Measurements from ENCODE around the gene NUDT6.
"Not testable (repeated sequence)": the region's sequence is repeated elsewhere in the genome, so short reads cannot be mapped to it uniquely, and the experiment has no call there.

The NUDT6 gene

DNA sequence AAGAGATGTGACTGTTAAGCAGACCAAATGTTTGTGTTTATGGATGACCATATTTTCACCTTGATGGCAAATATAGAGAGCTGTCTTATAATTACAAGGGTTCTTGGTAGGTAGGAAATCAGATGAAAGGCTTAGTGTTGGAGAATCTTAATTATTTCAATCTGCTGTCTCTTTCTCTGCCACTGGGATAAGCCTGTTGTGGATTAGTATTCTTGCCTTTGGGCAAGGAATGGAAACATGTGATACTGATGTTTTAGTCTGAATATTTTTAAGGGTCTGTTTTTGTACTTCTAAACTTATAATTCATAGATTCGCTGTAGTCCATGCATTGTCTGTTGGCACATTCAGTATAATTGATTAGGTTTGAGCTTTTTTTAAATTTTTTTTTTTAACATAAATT lies 23.7 kb upstream of the NUDT6 start:
- peak overlapping the region; percentile 93 for H2AFZ ChIP-seq (ENCODE audit: low read depth)
- TF ChIP-seq, protein P1, sequence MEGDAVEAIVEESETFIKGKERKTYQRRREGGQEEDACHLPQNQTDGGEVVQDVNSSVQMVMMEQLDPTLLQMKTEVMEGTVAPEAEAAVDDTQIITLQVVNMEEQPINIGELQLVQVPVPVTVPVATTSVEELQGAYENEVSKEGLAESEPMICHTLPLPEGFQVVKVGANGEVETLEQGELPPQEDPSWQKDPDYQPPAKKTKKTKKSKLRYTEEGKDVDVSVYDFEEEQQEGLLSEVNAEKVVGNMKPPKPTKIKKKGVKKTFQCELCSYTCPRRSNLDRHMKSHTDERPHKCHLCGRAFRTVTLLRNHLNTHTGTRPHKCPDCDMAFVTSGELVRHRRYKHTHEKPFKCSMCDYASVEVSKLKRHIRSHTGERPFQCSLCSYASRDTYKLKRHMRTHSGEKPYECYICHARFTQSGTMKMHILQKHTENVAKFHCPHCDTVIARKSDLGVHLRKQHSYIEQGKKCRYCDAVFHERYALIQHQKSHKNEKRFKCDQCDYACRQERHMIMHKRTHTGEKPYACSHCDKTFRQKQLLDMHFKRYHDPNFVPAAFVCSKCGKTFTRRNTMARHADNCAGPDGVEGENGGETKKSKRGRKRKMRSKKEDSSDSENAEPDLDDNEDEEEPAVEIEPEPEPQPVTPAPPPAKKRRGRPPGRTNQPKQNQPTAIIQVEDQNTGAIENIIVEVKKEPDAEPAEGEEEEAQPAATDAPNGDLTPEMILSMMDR (conservative IDR thresholded peaks at IDR 0.05; ENCODE audit: low read depth, low read length), result no peak
- peak overlapping the region; percentile 94 for H3K9ac ChIP-seq
- peaks cover 18% of the 10 kb centered on the region for H3K4me1 ChIP-seq (ENCODE audit: low read depth, poor library complexity, severe bottlenecking)
- H3K4me2 ChIP-seq, result peak overlapping the region; percentile 83
- no peaks in the 10 kb centered on the region; the same call in 1 of the 2 replicates for H3K36me3 ChIP-seq (ENCODE audit: insufficient read depth)
- no peaks in the 10 kb centered on the region for H3K27me3 ChIP-seq (ENCODE audit: insufficient read depth, low read depth)
- no peaks in the 10 kb centered on the region for H4K20me1 ChIP-seq (ENCODE audit: insufficient read depth)
- H3K79me2 ChIP-seq (ENCODE audit: insufficient read depth, low read depth), result no peaks in the 10 kb centered on the region; the same call in 1 of the 2 replicates
- peak overlapping the region; percentile 97 for H3K27ac ChIP-seq
- no peak overlapping the region for H3K4me3 ChIP-seq (IDR thresholded peaks at IDR 0.05; ENCODE audit: insufficient read depth, low read depth, low read length)

DNA sequence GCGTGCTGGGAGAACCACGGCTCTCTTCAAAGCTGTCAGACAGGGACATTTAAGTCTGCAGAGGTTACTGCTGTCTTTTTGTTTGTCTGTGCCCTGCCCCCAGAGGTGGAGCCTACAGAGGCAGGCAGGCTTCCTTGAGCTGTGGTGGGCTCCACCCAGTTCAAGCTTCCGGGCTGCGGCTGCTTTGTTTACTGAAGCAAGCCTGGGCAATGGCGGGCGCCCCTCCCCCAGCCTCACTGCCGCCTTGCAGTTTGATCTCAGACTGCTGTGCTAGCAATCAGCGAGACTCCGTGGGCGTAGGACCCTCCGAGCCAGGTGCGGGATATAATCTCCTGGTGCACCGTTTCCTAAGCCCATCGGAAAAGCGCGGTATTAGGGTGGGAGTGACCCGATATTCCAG lies 22.7 kb upstream of the NUDT6 start:
- Histone ChIP-seq H3K4me1 (ENCODE audit: low read depth, poor library complexity, severe bottlenecking) (peaks cover 18% of the 10 kb centered on the region), H3K27ac (peak overlapping the region; percentile 97), H3K9ac (peak overlapping the region; percentile 94), H3K4me2 (peak overlapping the region; percentile 83), H2AFZ (ENCODE audit: low read depth) (peak overlapping the region; percentile 93)
- H3K27me3 ChIP-seq (ENCODE audit: insufficient read depth, low read depth); H3K36me3 ChIP-seq (ENCODE audit: insufficient read depth); H3K4me3 ChIP-seq (IDR thresholded peaks at IDR 0.05; ENCODE audit: insufficient read depth, low read depth, low read length); H3K79me2 ChIP-seq (ENCODE audit: insufficient read depth, low read depth); H4K20me1 ChIP-seq (ENCODE audit: insufficient read depth): not testable (repeated sequence)

GRCh38 chr4:122932763-122933162 lies 10.4 kb upstream of the NUDT6 start:
- H3K79me2 ChIP-seq (ENCODE audit: insufficient read depth, low read depth), result no peaks in the 10 kb centered on the region
- H3K4me3 ChIP-seq (IDR thresholded peaks at IDR 0.05; ENCODE audit: insufficient read depth, low read depth, low read length), result no peak overlapping the region
- H3K27me3 ChIP-seq (ENCODE audit: insufficient read depth, low read depth), result no peaks in the 10 kb centered on the region
- no peaks in the 10 kb centered on the region for H3K4me1 ChIP-seq (ENCODE audit: low read depth, poor library complexity, severe bottlenecking)
- H3K4me2 ChIP-seq, result no peak overlapping the region
- H2AFZ ChIP-seq (ENCODE audit: low read depth), result no peak overlapping the region
- no peak overlapping the region for H3K27ac ChIP-seq
- no peak overlapping the region for H3K9ac ChIP-seq
- no peaks in the 10 kb centered on the region for H4K20me1 ChIP-seq (ENCODE audit: insufficient read depth)
- H3K36me3 ChIP-seq (ENCODE audit: insufficient read depth), result peaks cover 3% of the 10 kb centered on the region; the same call in 1 of the 2 replicates
- TF ChIP-seq, protein P1 (conservative IDR thresholded peaks at IDR 0.05; ENCODE audit: low read depth, low read length), result no peak

DNA sequence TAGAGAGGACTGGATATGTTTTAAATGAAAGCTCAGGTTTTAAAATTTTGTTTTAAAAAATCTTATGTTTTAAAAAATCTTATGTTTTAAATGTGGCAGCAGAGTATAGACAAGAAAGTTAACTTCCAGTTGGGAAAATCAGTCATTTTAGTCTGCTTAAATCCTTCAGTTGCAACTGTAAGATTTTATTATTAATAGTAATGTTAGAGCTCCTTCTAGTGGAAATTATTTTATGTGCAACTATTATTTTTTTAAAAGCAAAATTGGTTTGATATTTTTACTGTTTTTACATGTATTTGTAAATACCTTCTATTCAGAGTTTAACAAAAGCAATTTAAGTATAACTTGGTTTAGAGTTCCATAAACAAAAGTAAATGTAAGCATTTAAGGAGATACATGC lies 8.5 kb upstream of the NUDT6 start:
- Histone ChIP-seq H3K36me3 (ENCODE audit: insufficient read depth) (peaks cover 1% of the 10 kb centered on the region; the same call in 1 of the 2 replicates), H4K20me1 (ENCODE audit: insufficient read depth) (no peaks in the 10 kb centered on the region), H3K4me2 (no peak overlapping the region), H3K27ac (no peak overlapping the region), H3K9ac (no peak overlapping the region), H3K27me3 (ENCODE audit: insufficient read depth, low read depth) (no peaks in the 10 kb centered on the region), H3K4me3 (IDR thresholded peaks at IDR 0.05; ENCODE audit: insufficient read depth, low read depth, low read length) (no peak overlapping the region), H2AFZ (ENCODE audit: low read depth) (no peak overlapping the region), H3K4me1 (ENCODE audit: low read depth, poor library complexity, severe bottlenecking) (peaks cover 2% of the 10 kb centered on the region), H3K79me2 (ENCODE audit: insufficient read depth, low read depth) (peaks cover 12% of the 10 kb centered on the region; the same call in 1 of the 2 replicates)
- TF ChIP-seq, protein P1 (conservative IDR thresholded peaks at IDR 0.05; ENCODE audit: low read depth, low read length), result peak; percentile 72

DNA sequence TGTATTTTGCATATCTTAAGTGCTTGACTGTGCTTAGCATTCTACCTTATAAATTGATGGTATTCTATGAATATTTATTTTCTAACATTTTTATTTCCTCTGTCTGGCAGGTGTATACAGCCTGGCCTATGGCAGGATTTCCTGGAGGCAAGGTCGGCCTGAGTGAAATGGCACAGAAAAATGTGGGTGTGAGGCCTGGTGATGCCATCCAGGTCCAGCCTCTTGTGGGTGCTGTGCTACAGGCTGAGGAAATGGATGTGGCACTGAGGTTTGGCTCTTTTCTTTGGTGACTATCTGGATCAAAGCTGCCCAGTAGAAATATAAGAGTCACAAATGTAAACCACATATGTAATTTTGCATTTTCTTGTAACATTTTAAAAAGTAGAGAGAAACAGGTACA lies 6.5 kb upstream of the NUDT6 start:
- Histone ChIP-seq H3K4me2 (no peak overlapping the region), H3K27me3 (ENCODE audit: insufficient read depth, low read depth) (no peaks in the 10 kb centered on the region), H3K4me1 (ENCODE audit: low read depth, poor library complexity, severe bottlenecking) (peaks cover 21% of the 10 kb centered on the region), H3K36me3 (ENCODE audit: insufficient read depth) (no peaks in the 10 kb centered on the region; the same call in 1 of the 2 replicates), H2AFZ (ENCODE audit: low read depth) (no peak overlapping the region), H3K4me3 (IDR thresholded peaks at IDR 0.05; ENCODE audit: insufficient read depth, low read depth, low read length) (no peak overlapping the region), H3K27ac (no peak overlapping the region), H3K9ac (no peak overlapping the region), H3K79me2 (ENCODE audit: insufficient read depth, low read depth) (peaks cover 31% of the 10 kb centered on the region), H4K20me1 (ENCODE audit: insufficient read depth) (no peaks in the 10 kb centered on the region)
- TF ChIP-seq, protein P1 (conservative IDR thresholded peaks at IDR 0.05; ENCODE audit: low read depth, low read length), result no peak
